Brain pericyte (primary cell): ENCODE results near the gene RND1.

Experiments
- DNase-seq: peaks from one replicate; pipeline ENCODE4 v3.0.0-alpha.2; 2012; ENCODE audit warnings: low read depth, low spot score

RND1 gene

GRCh38 chr12:48827513-48828096 is 38.1 kb downstream of the RND1 start:
- no peak for DNase-seq

- DNase-seq, result no peak
These were observed 38.6 kb downstream of the RND1 start for GRCh38 chr12:48827026-48827425.

GRCh38 chr12:48826209-48826855 is 39.3 kb downstream of the RND1 start:
- no peak for DNase-seq

GRCh38 chr12:48824905-48825304 is 40.8 kb downstream of the RND1 start:
- DNase-seq, result no peak

GRCh38 chr12:48824112-48824511 is 41.6 kb downstream of the RND1 start:
- no peak for DNase-seq

GRCh38 chr12:48823281-48823680 is 42.4 kb downstream of the RND1 start:
- DNase-seq, result no peak

- no peak for DNase-seq
These were observed 43.0 kb downstream of the RND1 start for GRCh38 chr12:48822711-48823110.

- no peak for DNase-seq
These were observed 43.5 kb downstream of the RND1 start for GRCh38 chr12:48822139-48822538.

- DNase-seq, result no peak
These were observed 45.5 kb downstream of the RND1 start for GRCh38 chr12:48819986-48820725.

- no peak for DNase-seq
These were observed 46.7 kb downstream of the RND1 start for GRCh38 chr12:48818831-48819590.

GRCh38 chr12:48817873-48818830 is 47.5 kb downstream of the RND1 start, which contains the start of gene CACNB3:
CACNB3 (plus strand) TSS chr12:48818496; CDS start chr12:48818930, 434 bp downstream.
- DNase-seq, result no peak

- DNase-seq, result no peak
These were observed 49.4 kb downstream of the RND1 start for GRCh38 chr12:48816143-48816854.

GRCh38 chr12:48815126-48816110 is 50.3 kb downstream of the RND1 start:
- DNase-seq, result peak; percentile 63

GRCh38 chr12:48814262-48815125 is 51.2 kb downstream of the RND1 start:
- DNase-seq, result no peak

GRCh38 chr12:48813465-48814261 is 52.0 kb downstream of the RND1 start:
- DNase-seq, result no peak

GRCh38 chr12:48812389-48812788 is 53.3 kb downstream of the RND1 start:
- no peak for DNase-seq

GRCh38 chr12:48811437-48812090 is 54.1 kb downstream of the RND1 start:
- DNase-seq, result no peak
